Measurements from ENCODE around the gene ERCC8. TPM values are rescaled to one million over a fixed set of nuclear protein-coding genes. Genes with fewer than 3 reads are reported as not detected.

The ERCC8 gene
- total and polyA plus RNA-seq, 2 of the 8 experiments (the other 6 are each of a cell fraction or from before 2014, with no cell fraction given), result 17.3 TPM

GRCh38 chr5:60891667-60892066 is 53.2 kb downstream of the ERCC8 start (continued):
- no peak for TF ChIP-seq TEAD4 (IDR thresholded peaks at IDR 0.05; ENCODE audit: low read depth, low read length)
- no peak for TF ChIP-seq RFX5 (IDR thresholded peaks at IDR 0.05; ENCODE audit: borderline replicate concordance, low read depth, low read length)
